CD4-positive, CD25-positive, alpha-beta regulatory T cell (primary cell): ENCODE data around the gene ZNF260. TPM values are rescaled to one million over a fixed set of nuclear protein-coding genes. Genes with fewer than 3 reads are reported as not detected.
"Not testable (repeated sequence)": the region's sequence is repeated elsewhere in the genome, so short reads cannot be mapped to it uniquely, and the experiment has no call there.

Source experiments
- ATAC-seq, 2 donors: fragments of 150-1000 bp; cut with Tn5 transposase; one replicate each; pipeline ENCODE4 v1.10.0; 2021; ENCODE audit warnings: low read depth in 2 of 2, moderate number of reproducible peaks in 2 of 2, moderate library complexity in 1 of 2
- DNase-seq, 3 donors: peaks; one replicate each; pipeline versions ENCODE4 v3.0.0 to v3.0.0-alpha.2; 2012 to 2022; ENCODE audit warnings: mixed read lengths in 1 of 3
- H3K27ac ChIP-seq: one replicate; pipeline ENCODE4 v1.7.0; 2013; ENCODE audit warnings: mild to moderate bottlenecking, low read length; ENCODE audit not compliant: insufficient read depth, poor library complexity, severe bottlenecking
- H3K27me3 ChIP-seq: one replicate; pipeline ENCODE4 v1.7.0; 2013; ENCODE audit warnings: low read length; ENCODE audit not compliant: control insufficient read depth, insufficient read depth
- H3K36me3 ChIP-seq: one replicate; pipeline ENCODE4 v1.7.0; 2013; ENCODE audit warnings: mild to moderate bottlenecking, low read length, moderate library complexity; ENCODE audit not compliant: control insufficient read depth, insufficient read depth
- H3K4me1 ChIP-seq: 2 replicates; pipeline ENCODE4 v1.7.0; 2013; ENCODE audit warnings: mild to moderate bottlenecking, low read length; ENCODE audit not compliant: insufficient read depth, control insufficient read depth, poor library complexity, severe bottlenecking
- H3K4me3 ChIP-seq: one replicate; pipeline ENCODE4 v1.7.0; 2013; ENCODE audit warnings: low read depth, mild to moderate bottlenecking, low read length, moderate library complexity
- H3K9me3 ChIP-seq, 2 experiments: 1 replicate in 1 of 2; 2 replicates in 1 of 2; pipeline ENCODE4 v1.7.0; 2013; ENCODE audit warnings: low read length in 2 of 2, mild to moderate bottlenecking in 1 of 2, moderate library complexity in 1 of 2; ENCODE audit not compliant: control insufficient read depth in 2 of 2
- H3K27ac Mint-ChIP-seq, 3 donors: one replicate each; pipeline ENCODE4 v1.8.0; 2020 to 2022; ENCODE audit warnings: mild to moderate bottlenecking in 3 of 3, mixed read lengths in 3 of 3, moderate library complexity in 2 of 3
- H3K27me3 Mint-ChIP-seq: one replicate; pipeline ENCODE4 v1.8.0; 2022; ENCODE audit warnings: mild to moderate bottlenecking, mixed read lengths
- H3K36me3 Mint-ChIP-seq: one replicate; pipeline ENCODE4 v1.8.0; 2020; ENCODE audit warnings: mixed read lengths
- H3K4me1 Mint-ChIP-seq, 4 donors: one replicate each; pipeline ENCODE4 v1.8.0; 2020 to 2022; ENCODE audit warnings: mixed read lengths in 4 of 4, mild to moderate bottlenecking in 1 of 4
- H3K4me3 Mint-ChIP-seq, 4 donors: one replicate each; pipeline ENCODE4 v1.8.0; 2020 to 2022; ENCODE audit warnings: mild to moderate bottlenecking in 4 of 4, mixed read lengths in 4 of 4, moderate library complexity in 3 of 4
- H3K9me3 Mint-ChIP-seq, 7 donors: one replicate each; pipeline ENCODE4 v1.8.0; 2020 to 2022; ENCODE audit warnings: mixed read lengths in 7 of 7, mild to moderate bottlenecking in 3 of 7, moderate library complexity in 2 of 7
- polyA plus RNA-seq, 4 donors: library from polyadenylated mRNA; unstranded; fragments of 300-500 nt; fragmentation: Illumina TruSeq; gene quantifications; one replicate each; pipeline ENCODE4 v1.2.3, GENCODE V29; 2021
- total RNA-seq: library from RNA; stranded (reverse); gene quantifications from one replicate; pipeline ENCODE4 v1.2.3, GENCODE V29; 2022

ZNF260 gene
- total and polyA plus RNA-seq, 5 donors from 2014 or later = 3.2 to 11.1 (median 5.8) TPM

DNA sequence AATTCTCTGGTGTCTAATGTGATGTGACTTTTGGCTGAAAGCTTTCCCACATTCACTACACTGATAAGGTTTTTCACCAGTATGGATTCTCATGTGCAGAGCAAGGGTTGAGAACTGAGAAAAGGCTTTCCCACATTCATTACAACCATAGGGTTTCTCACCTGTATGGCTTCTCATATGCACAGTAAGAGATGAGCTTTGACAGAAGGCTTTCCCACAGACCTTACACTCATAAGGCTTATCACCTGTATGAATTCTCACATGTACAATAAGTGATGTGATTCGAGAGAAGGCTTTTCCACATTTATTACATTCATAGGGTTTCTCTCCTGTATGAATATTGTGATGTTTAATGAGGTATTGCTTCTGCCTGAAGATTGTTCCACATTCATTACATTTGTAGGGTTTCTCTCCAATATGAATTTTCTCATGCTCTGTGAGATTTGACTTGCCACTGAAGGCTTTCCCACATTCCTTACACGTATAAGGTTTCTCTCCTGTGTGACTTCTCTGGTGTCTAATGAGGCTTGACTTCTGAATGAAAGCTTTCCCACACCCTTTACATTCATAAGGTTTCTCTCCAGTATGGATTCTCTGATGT lies 14.0 kb downstream of the ZNF260 start:
- peaks cover 4 to 78% (median 41%) of the 10 kb centered on the region in 7 donors for H3K9me3 Mint-ChIP-seq
- H3K27me3 Mint-ChIP-seq = no peaks in the 10 kb centered on the region
- no peak for DNase-seq
- no peak overlapping the region for H3K4me3 Mint-ChIP-seq
- H3K27ac Mint-ChIP-seq = no peak overlapping the region
- Histone ChIP-seq H3K4me1 (no peaks in the 10 kb centered on the region), H3K4me3 (no peak overlapping the region), H3K27ac (no peak overlapping the region), H3K36me3 (peaks cover 49% of the 10 kb centered on the region), H3K27me3 (no peaks in the 10 kb centered on the region), H3K9me3 (peaks cover 84 to 99% of the 10 kb centered on the region in 2 experiments)
- H3K36me3 Mint-ChIP-seq = peaks cover 38% of the 10 kb centered on the region
- H3K4me1 Mint-ChIP-seq = peaks cover 0 to 5% (median 0%) of the 10 kb centered on the region in 4 donors
- no peak for ATAC-seq

DNA sequence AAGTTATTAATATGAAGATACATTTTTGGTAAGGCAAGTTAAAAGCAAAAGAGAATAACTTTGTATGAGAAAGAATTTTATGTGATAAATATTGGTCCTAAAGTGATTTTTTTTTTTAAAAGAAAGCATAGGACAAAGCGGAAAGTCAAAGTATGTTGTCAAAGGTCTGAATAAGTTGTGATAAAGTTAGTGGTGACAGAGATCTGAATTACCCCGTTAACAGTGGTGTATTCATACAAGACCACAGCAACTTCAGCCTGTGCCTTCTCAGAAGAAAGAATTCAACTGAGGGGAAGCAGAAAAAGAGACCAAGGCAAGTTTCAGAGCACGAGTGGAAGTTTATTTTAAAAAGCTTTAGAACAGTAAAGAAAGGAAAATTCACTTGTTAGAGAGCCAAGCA lies 19.7 kb downstream of the ZNF260 start:
- H3K9me3 ChIP-seq = peaks cover 49 to 85% of the 10 kb centered on the region in 2 experiments
- H3K36me3 Mint-ChIP-seq = no peaks in the 10 kb centered on the region

DNA sequence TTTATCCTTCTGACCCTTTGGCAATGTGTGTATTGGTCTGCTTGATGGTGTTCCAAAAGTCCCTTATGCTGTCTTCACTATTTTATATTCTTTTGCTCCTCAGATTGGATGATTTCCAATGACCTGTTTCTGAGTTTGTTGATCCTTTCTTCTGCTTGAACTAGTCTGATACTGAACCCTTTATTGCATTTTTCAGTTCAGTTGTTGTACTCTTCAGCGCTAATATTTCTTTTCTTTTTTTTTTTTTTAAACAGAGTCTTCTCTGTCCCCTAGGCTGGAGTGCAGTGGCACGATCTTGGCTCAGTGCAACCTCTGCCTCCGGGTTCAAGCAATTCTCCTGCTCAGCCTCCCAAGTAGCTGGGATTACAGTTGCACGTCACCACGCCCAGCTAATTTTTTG lies 26.1 kb downstream of the ZNF260 start:
- no peaks in the 10 kb centered on the region for H3K36me3 ChIP-seq
- peaks cover 1 to 41% (median 20%) of the 10 kb centered on the region in 7 donors for H3K9me3 Mint-ChIP-seq
- no peaks in the 10 kb centered on the region for H3K27me3 ChIP-seq
- ATAC-seq (no peak), DNase-seq (no peak)
- H3K27ac Mint-ChIP-seq = no peak overlapping the region
- H3K9me3 ChIP-seq = peaks cover 29 to 71% of the 10 kb centered on the region in 2 experiments
- H3K4me3 ChIP-seq = no peak overlapping the region
- H3K4me1 Mint-ChIP-seq = peaks cover 0 to 4% (median 0%) of the 10 kb centered on the region in 4 donors
- H3K27me3 Mint-ChIP-seq = no peaks in the 10 kb centered on the region
- H3K27ac ChIP-seq = no peak overlapping the region
- H3K4me1 ChIP-seq = no peaks in the 10 kb centered on the region
- H3K36me3 Mint-ChIP-seq = peaks cover 4% of the 10 kb centered on the region
- peak overlapping the region in 1 of 4 donors; percentile 47 for H3K4me3 Mint-ChIP-seq

More for the DNA sequence above, 19.7 kb downstream of the ZNF260 start:
- Mint-ChIP-seq H3K27ac (no peak overlapping the region), H3K4me1 (no peaks in the 10 kb centered on the region), H3K27me3 (no peaks in the 10 kb centered on the region), H3K4me3 (no peak overlapping the region), H3K9me3 (peaks cover 0 to 45% (median 20%) of the 10 kb centered on the region in 7 donors)
- Histone ChIP-seq H3K4me1 (no peaks in the 10 kb centered on the region), H3K4me3 (no peak overlapping the region), H3K27ac (no peak overlapping the region), H3K27me3 (no peaks in the 10 kb centered on the region), H3K36me3 (no peaks in the 10 kb centered on the region)
- DNase-seq (no peak), ATAC-seq (no peak)

DNA sequence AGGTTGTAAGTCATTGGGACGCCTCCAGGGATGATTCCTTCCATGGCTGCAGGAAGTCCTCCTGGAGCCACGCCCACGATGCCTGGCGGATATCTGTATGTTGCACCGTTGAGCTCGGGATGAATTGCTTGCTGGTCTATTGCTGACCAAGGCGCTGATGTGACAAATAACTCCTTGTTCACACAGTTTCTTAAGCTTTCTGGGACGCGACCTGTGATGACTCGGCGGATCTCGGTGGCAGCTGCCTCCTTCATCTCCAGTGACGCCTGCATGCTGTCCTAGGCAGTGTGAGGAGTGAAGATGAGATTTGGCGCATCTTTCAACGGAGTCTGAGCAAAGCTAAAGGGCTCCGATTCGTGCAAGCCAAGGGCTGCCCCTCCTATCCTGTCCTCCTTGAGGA lies 31.1 kb downstream of the ZNF260 start:
- DNase-seq (no peak), ATAC-seq (no peak)
- Mint-ChIP-seq H3K27me3 (no peaks in the 10 kb centered on the region), H3K4me1 (peaks cover 0 to 4% (median 1%) of the 10 kb centered on the region in 4 donors), H3K27ac (no peak overlapping the region), H3K9me3 (peaks cover 1 to 36% (median 14%) of the 10 kb centered on the region in 7 donors), H3K4me3 (peak overlapping the region in 1 of 4 donors; percentile 7), H3K36me3 (peaks cover 4% of the 10 kb centered on the region)
- Histone ChIP-seq H3K4me3 (no peak overlapping the region), H3K9me3 (peaks cover 9 to 39% of the 10 kb centered on the region in 2 experiments), H3K27ac (no peak overlapping the region), H3K4me1 (no peaks in the 10 kb centered on the region), H3K27me3 (no peaks in the 10 kb centered on the region), H3K36me3 (no peaks in the 10 kb centered on the region)

DNA sequence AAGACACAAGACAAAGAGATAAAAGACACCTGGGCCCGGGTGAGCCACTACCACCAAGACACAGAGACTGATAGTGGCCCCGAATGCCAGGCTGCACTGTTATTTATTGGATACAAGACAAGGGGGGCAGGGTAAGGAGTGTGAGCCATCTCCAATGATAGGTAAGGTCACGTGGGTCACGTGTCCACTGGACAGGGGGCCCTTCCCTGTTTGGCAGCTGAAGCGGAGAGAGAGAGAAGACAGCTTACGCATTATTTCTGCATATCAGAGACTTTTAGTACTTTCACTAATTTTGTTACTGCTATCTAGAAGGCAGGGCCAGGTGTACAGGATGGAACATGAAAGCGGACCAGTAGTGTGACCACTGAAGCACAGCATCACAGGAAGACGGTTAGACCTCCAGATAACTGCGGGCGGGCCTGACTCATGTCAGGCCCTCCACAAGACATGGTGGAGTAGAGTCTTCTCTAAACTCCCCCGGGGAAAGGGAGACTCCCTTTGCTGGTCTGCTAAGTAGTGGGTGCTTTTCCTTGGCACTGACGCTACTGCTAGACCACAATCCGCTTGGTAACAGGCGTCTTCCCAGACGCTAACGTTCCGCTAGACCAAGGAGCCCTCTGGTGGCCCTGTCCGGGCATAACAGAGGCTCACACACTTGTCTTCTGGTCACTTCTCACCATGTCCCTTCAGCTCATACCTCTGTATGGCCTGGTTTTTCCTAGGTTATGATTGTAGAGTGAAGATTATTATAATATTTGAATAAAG lies 35.2 kb downstream of the ZNF260 start:
- H3K36me3 Mint-ChIP-seq, H3K36me3 ChIP-seq, ATAC-seq, H3K27me3 ChIP-seq, H3K27ac ChIP-seq, H3K4me3 ChIP-seq, H3K27me3 Mint-ChIP-seq: not testable (repeated sequence)
- Mint-ChIP-seq H3K9me3 (peaks cover 0 to 23% (median 6%) of the 10 kb centered on the region in 7 donors), H3K4me3 (peak overlapping the region in 2 of 4 donors; percentile 23 to 48), H3K4me1 (peaks cover 11 to 29% (median 20%) of the 10 kb centered on the region in 4 donors), H3K27ac (peak overlapping the region in 1 of 3 donors; percentile 64)
- peaks cover 0 to 13% of the 10 kb centered on the region in 2 experiments for H3K9me3 ChIP-seq
- DNase-seq = peak in 2 of 3 donors; percentile 5 to 29
- H3K4me1 ChIP-seq = peaks cover 20% of the 10 kb centered on the region

DNA sequence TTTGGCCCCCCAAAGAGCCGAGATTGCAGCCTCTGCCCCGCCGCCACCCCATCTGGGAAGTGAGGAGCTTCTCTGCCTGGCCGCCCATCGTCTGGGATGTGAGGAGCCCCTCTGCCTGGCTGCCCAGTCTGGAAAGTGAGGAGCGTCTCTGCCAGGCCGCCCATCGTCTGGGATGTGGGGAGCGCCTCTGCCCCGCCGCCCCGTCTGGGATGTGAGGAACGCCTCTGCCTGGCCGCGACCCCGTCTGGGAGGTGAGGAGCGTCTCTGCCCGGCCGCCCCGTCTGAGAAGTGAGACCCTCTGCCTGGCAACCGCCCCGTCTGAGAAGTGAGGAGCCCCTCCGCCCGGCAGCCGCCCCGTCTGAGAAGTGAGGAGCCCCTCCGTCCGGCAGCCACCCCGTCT lies 37.2 kb downstream of the ZNF260 start:
- peak overlapping the region in 3 of 4 donors; percentile 75 to 98 (median 96) for H3K4me3 Mint-ChIP-seq
- peaks cover 17 to 46% (median 26%) of the 10 kb centered on the region in 4 donors for H3K4me1 Mint-ChIP-seq
- not testable (repeated sequence) for ATAC-seq, H3K27me3 Mint-ChIP-seq, H3K27ac ChIP-seq, H3K9me3 ChIP-seq, H3K27ac Mint-ChIP-seq, H3K4me3 ChIP-seq, H3K36me3 ChIP-seq, H3K36me3 Mint-ChIP-seq, H3K27me3 ChIP-seq, DNase-seq
- peaks cover 21% of the 10 kb centered on the region for H3K4me1 ChIP-seq
- peaks cover 0 to 28% (median 5%) of the 10 kb centered on the region in 7 donors for H3K9me3 Mint-ChIP-seq

DNA sequence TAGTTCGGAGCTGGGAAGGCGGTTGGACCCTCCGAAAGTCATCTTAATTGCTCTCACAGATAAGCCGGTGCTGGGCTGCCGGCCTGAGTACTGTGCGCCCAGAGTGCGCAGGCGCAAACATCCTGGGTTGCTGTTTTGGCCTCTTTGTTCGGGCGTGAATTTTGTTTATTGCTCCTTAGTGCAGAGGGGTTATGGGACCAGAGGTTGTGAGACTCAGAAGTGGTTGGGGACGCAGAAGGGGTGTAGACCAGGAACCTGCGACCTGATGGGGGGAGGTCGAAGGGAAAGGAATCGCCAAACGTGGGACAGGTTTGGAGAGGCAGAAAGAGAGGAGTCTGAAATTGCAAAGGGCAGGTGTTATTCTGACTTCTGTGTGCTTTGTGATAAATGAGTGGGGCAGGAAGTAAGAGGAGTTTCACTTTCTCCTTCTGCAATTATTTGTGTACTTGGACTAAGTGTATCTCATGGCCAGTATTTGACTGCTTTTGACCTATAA lies 38.1 kb downstream of the ZNF260 start:
- DNase-seq (peak; percentile 55 to 89 (median 80)), ATAC-seq (peak; percentile 46 to 51)
- peak overlapping the region; percentile 93 for H3K27ac ChIP-seq
- Mint-ChIP-seq H3K36me3 (peaks cover 7% of the 10 kb centered on the region), H3K9me3 (peaks cover 0 to 33% (median 5%) of the 10 kb centered on the region in 7 donors), H3K4me1 (peaks cover 17 to 47% (median 26%) of the 10 kb centered on the region in 4 donors), H3K27me3 (peaks cover 2% of the 10 kb centered on the region), H3K27ac (peak overlapping the region; percentile 100), H3K4me3 (peak overlapping the region; percentile 96 to 100 (median 98))
- peak overlapping the region; percentile 89 for H3K4me3 ChIP-seq
- H3K9me3 ChIP-seq = peaks cover 0 to 7% of the 10 kb centered on the region in 2 experiments
- no peaks in the 10 kb centered on the region for H3K27me3 ChIP-seq
- H3K36me3 ChIP-seq = no peaks in the 10 kb centered on the region
- H3K4me1 ChIP-seq = peaks cover 21% of the 10 kb centered on the region
